GM12878 (cell line): ENCODE measurements around the gene E2F2. TPM values are rescaled to one million over a fixed set of nuclear protein-coding genes. Genes with fewer than 3 reads are reported as not detected.

ENCODE experiments used
- BCL11A ChIP-seq: IDR thresholded peaks from 2 replicates; pipeline ENCODE4 v1.6.1; 2011; ENCODE audit warnings: low read depth, low read length
- BRCA1 ChIP-seq: IDR thresholded peaks from 2 replicates; pipeline ENCODE4 v1.6.1; 2011; ENCODE audit warnings: low read depth, low read length, improper control_type of control experiment
- CBX5 ChIP-seq: sonication (generic); IDR thresholded peaks from 2 replicates; pipeline ENCODE4 v1.6.1; 2016; ENCODE audit warnings: low read depth, moderate library complexity, mild to moderate bottlenecking, inconsistent platforms
- CHD4 ChIP-seq: fragments of 200-600 bp; sonication (generic); IDR thresholded peaks from 2 replicates; pipeline ENCODE4 v1.6.1; 2016; ENCODE audit warnings: mild to moderate bottlenecking
- DPF2 ChIP-seq: fragments of 450-650 bp; IDR thresholded peaks from 2 replicates; pipeline ENCODE4 v1.6.1; 2017; ENCODE audit warnings: mild to moderate bottlenecking
- EED ChIP-seq: sonication (generic); IDR thresholded peaks from 2 replicates; pipeline ENCODE4 v1.6.1; 2016; ENCODE audit warnings: antibody characterized with exemption, low read depth
- FOXM1 ChIP-seq: IDR thresholded peaks from 2 replicates; pipeline ENCODE4 v1.6.1; 2012; ENCODE audit warnings: low read depth, mild to moderate bottlenecking, inconsistent platforms, low read length, moderate library complexity
- HSF1 ChIP-seq: fragments of 150-350 bp; IDR thresholded peaks from 2 replicates; pipeline ENCODE4 v1.6.1; 2014; ENCODE audit warnings: mild to moderate bottlenecking, low read depth, low read length
- IKZF1 ChIP-seq: fragments of 450-650 bp; conservative IDR thresholded peaks from 2 replicates; pipeline ENCODE4 v1.6.1; 2017; ENCODE audit warnings: antibody characterized with exemption, mild to moderate bottlenecking
- IKZF2 ChIP-seq, 2 experiments: fragments of 450-650 bp; IDR thresholded peaks; 2 replicates each; pipeline ENCODE4 v1.6.1; 2017; ENCODE audit warnings: mild to moderate bottlenecking in 2 of 2, moderate library complexity in 2 of 2
- IRF4 ChIP-seq: IDR thresholded peaks from 2 replicates; pipeline ENCODE4 v1.6.1; 2011; ENCODE audit warnings: low read depth, low read length
- JUNB ChIP-seq: IDR thresholded peaks from 2 replicates; pipeline ENCODE4 v1.6.1; 2016; ENCODE audit warnings: antibody characterized with exemption, mild to moderate bottlenecking
- LARP7 ChIP-seq: fragments of 450-650 bp; IDR thresholded peaks from 2 replicates; pipeline ENCODE4 v1.6.1; 2017; ENCODE audit warnings: mild to moderate bottlenecking
- MTA2 ChIP-seq: fragments of 450-650 bp; IDR thresholded peaks from 2 replicates; pipeline ENCODE4 v1.6.1; 2016; ENCODE audit warnings: low read depth, mild to moderate bottlenecking, moderate library complexity
- MTA3 ChIP-seq: IDR thresholded peaks from 2 replicates; pipeline ENCODE4 v1.6.1; 2012; ENCODE audit warnings: low read length, inconsistent platforms, borderline replicate concordance
- NFIC ChIP-seq: IDR thresholded peaks from 2 replicates; pipeline ENCODE4 v1.6.1; 2012; ENCODE audit warnings: low read depth, mild to moderate bottlenecking, inconsistent platforms, low read length, moderate library complexity
- NRF1 ChIP-seq: conservative IDR thresholded peaks from 2 replicates; pipeline ENCODE4 v1.6.1; 2011; ENCODE audit warnings: mild to moderate bottlenecking, low read depth, low read length, improper control_type of control experiment
- POLR2AphosphoS5 ChIP-seq: IDR thresholded peaks from 2 replicates; pipeline ENCODE4 v1.6.1; 2011; ENCODE audit warnings: mild to moderate bottlenecking, low read length, inconsistent platforms
- RELB ChIP-seq: fragments of 450-650 bp; IDR thresholded peaks from 2 replicates; pipeline ENCODE4 v1.6.1; 2017; ENCODE audit warnings: low read depth, mild to moderate bottlenecking, moderate library complexity
- SIN3A ChIP-seq: IDR thresholded peaks from 2 replicates; pipeline ENCODE4 v1.6.1; 2012; ENCODE audit warnings: low read depth, low read length, improper control_type of control experiment
- SMAD1 ChIP-seq: fragments of 450-650 bp; IDR thresholded peaks from 2 replicates; pipeline ENCODE4 v1.6.1; 2018; ENCODE audit warnings: mild to moderate bottlenecking, low read depth; ENCODE audit not compliant: partially characterized antibody
- SPI1 ChIP-seq: IDR thresholded peaks from 2 replicates; pipeline ENCODE4 v1.6.1; 2011; ENCODE audit warnings: low read depth, mild to moderate bottlenecking, low read length, moderate library complexity, borderline replicate concordance; ENCODE audit not compliant: insufficient read depth
- TCF12 ChIP-seq: IDR thresholded peaks from 2 replicates; pipeline ENCODE4 v1.6.1; 2011; ENCODE audit warnings: low read depth, mild to moderate bottlenecking, low read length
- TCF7 ChIP-seq: IDR thresholded peaks from 2 replicates; pipeline ENCODE4 v1.6.1; 2014; ENCODE audit warnings: antibody characterized with exemption, borderline replicate concordance
- WRNIP1 ChIP-seq: IDR thresholded peaks from 2 replicates; pipeline ENCODE4 v1.6.1; 2011; ENCODE audit warnings: low read depth, low read length, improper control_type of control experiment, borderline replicate concordance
- ZBTB33 ChIP-seq: fragments of 450-650 bp; IDR thresholded peaks from 2 replicates; pipeline ENCODE4 v1.6.1; 2017; ENCODE audit warnings: mild to moderate bottlenecking
- ZSCAN29 ChIP-seq: fragments of 450-650 bp; IDR thresholded peaks from 2 replicates; pipeline ENCODE4 v1.6.1; 2017; ENCODE audit warnings: mild to moderate bottlenecking, moderate library complexity
- polyA plus RNA-seq, 11 experiments: library from polyadenylated mRNA; depleted of rRNA in 4 of 11; unstranded in 6 of 11; stranded (reverse) in 5 of 11; fragments of >200 nt; fragmentation: Nextera tagmentation in 4 of 11; fragmentation: Illumina TruSeq in 1 of 11; extraction: Ambion mirVana in 4 of 11; extraction: Trizol in 1 of 11; gene quantifications; 1 replicate in 1 of 11; 2 replicates in 10 of 11; pipeline versions ENCODE4 v1.2.1 to v1.2.3, GENCODE V29; 2011 to 2016; ENCODE audit warnings: inconsistent platforms in 2 of 11, missing spikeins in 2 of 11, low read depth in 1 of 11
- total RNA-seq, 4 experiments: library from RNA; depleted of rRNA in 3 of 4; stranded (reverse); fragments of >200 nt in 3 of 4; fragmentation: Illumina TruSeq in 1 of 4; extraction: Trizol in 1 of 4; gene quantifications; 2 replicates each; pipeline versions ENCODE4 v1.2.1 to v1.2.3, GENCODE V29; 2013 to 2021

Gene E2F2
- total and polyA plus RNA-seq, 10 of the 15 experiments (the other 5 are each of a cell fraction or from before 2014, with no cell fraction given), result 3.8 to 27.2 (median 14.6) TPM

GRCh38 chr1:23522244-23522982 is 8.6 kb downstream of the E2F2 start (continued):
- TF ChIP-seq NFIC, result peak; percentile 59; the same call in 1 of the 2 replicates
- TF ChIP-seq IKZF1, result 0 out of 2 replicates have a peak, but pooled peaks have one; percentile 20
- no peak for TF ChIP-seq CBX5
- 0 out of 2 replicates have a peak, but pooled peaks have one; percentile 27 for TF ChIP-seq FOXM1
- no peak for TF ChIP-seq SIN3A
- no peak for TF ChIP-seq ZBTB33
- TF ChIP-seq BCL11A, result peak; percentile 46; the same call in 1 of the 2 replicates
- peak; percentile 58; the same call in 1 of the 2 replicates for TF ChIP-seq JUNB
- TF ChIP-seq BRCA1, result no peak
- TF ChIP-seq TCF12, result peak; percentile 40; the same call in 1 of the 2 replicates
- TF ChIP-seq DPF2, result 0 out of 2 replicates have a peak, but pooled peaks have one; percentile 19
- TF ChIP-seq WRNIP1, result no peak
- TF ChIP-seq SMAD1, result no peak
- TF ChIP-seq MTA3, result 0 out of 2 replicates have a peak, but pooled peaks have one; percentile 28
- no peak for TF ChIP-seq ZSCAN29
- TF ChIP-seq RELB, result no peak
- TF ChIP-seq MTA2, result no peak
- TF ChIP-seq HSF1, result no peak
- TF ChIP-seq POLR2AphosphoS5, result no peak
- TF ChIP-seq EED, result 0 out of 2 replicates have a peak, but pooled peaks have one; percentile 27
- no peak for TF ChIP-seq CHD4
- no peak for TF ChIP-seq LARP7
- no peak for TF ChIP-seq NRF1
- no peak for TF ChIP-seq TCF7
- peak in 1 of 2 experiments; percentile 23; a peak in 1 of 4 replicates for TF ChIP-seq IKZF2 (IDR thresholded peaks at IDR 0.05)
- no peak for TF ChIP-seq SPI1
- peak; percentile 72; the same call in 1 of the 2 replicates for TF ChIP-seq IRF4
